Stimulated activated CD4-positive, alpha-beta T cell treated with anti-CD3 and anti-CD28 coated beads, Interleukin-15, amount 100 ng/mL, for 1 hour (primary cell): ENCODE results near the gene AKR1C4.

Experiments
- DNase-seq, 2 donors: peaks; one replicate each; pipeline ENCODE4 v3.0.0-alpha.2; 2020; ENCODE audit warnings: low read depth in 1 of 2, low spot score in 1 of 2

AKR1C4 gene

GRCh38 chr10:5265139-5265538 is 68.5 kb downstream of the AKR1C4 start:
- no peak for DNase-seq

- no peak for DNase-seq
These were observed 69.7 kb downstream of the AKR1C4 start for GRCh38 chr10:5266351-5266750.

GRCh38 chr10:5266804-5267203 is 70.2 kb downstream of the AKR1C4 start:
- no peak for DNase-seq

- no peak for DNase-seq
These were observed 71.6 kb downstream of the AKR1C4 start for GRCh38 chr10:5268234-5268633.
